Fibroblast of the conjunctiva (primary cell): Measurements from ENCODE around the gene DOCK4.

ENCODE experiments used
- DNase-seq: peaks from one replicate; pipeline ENCODE4 v3.0.0-alpha.2; 2010; ENCODE audit warnings: low read depth

The DOCK4 gene

DNA sequence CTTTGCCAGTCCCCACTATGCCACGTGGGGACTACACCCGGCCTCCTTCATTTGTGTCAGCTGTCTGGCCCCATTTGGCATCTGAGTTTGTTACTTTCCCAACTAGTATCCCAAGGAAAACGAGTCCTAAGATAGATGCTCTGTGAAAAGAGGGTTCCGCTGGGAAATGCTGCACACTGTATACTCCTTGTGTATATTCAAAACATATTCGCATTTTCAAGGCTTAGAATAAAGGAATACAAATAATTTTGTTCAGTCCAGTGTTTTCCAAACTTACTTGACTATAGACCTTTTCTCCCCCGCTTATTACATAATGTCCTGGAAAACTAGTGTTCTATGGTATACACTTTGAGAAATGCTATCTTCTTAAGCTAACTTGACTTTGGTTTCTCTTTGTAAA is 476.1 kb downstream of the DOCK4 start:
- no peak for DNase-seq

DNA sequence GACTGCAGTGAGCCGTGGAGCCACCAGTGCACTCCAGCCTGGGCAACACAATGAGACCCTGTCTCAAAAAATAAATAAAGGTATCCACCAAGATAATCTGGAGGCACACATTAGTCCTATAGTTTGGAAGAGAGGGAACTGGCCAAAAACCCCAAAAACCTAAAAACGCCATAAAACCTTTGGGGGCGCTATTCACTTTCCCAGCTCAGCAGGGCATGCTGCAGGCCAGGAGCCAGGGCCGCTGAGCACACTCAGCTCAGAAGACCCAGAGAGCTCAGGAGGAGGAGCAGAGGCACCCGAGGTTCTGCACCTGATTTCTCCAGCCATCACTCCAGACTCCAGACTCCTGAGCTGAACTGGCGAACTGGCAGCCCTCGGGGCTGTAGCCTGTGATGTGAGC is 476.7 kb downstream of the DOCK4 start:
- DNase-seq: no peak

DNA sequence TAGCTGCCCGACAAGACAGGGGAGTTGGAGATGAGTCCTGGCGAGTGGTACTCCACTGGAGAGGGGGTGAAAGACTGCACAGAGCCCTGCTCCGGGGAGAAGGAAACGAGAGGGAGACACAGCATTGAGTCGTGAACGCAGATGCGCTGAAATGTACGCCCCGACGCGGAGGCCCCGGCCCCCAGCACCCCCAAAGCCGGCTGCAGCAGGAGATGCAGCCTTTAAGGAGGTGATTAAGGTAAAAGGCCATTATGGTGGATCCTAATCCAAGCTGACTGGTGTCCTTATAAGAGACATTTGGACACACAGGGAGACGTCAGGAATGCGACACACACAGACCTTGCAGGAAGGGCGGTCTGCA is 477.6 kb downstream of the DOCK4 start:
- no peak for DNase-seq

DNA sequence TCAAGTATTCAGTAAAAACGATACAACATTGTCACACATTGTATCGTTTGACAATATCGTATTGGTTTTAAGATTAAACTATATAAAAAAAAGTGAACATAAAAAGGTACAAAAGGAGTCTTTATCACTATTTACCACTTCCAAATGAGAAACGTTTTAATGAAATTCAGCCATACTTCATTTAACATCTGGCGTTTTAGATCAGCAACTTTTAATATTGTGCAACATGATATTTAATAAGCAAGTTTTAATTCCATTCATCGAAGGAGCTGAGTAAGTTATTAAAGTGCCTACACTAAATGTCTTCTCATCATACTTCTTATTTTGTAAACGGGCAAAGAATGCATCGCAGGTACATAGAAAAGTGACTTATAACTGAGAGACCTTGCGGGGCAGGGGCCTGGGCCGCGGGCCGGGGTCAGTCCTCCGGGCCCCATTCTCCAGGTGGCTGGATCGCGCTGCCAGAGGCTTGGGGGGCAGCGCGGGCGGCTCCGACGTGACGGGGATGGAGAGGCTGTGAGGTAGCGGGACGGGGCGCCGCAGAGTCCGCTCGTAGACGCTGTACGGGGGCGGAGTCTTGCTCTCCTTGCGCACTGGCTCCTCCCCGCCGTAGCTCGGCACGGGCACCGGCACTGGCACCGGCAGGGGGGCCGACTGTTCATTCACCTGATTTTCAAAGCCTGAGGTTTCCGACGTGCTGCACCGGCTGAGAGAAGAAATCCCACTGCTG is 478.1 kb downstream of the DOCK4 start:
- DNase-seq: no peak

DNA sequence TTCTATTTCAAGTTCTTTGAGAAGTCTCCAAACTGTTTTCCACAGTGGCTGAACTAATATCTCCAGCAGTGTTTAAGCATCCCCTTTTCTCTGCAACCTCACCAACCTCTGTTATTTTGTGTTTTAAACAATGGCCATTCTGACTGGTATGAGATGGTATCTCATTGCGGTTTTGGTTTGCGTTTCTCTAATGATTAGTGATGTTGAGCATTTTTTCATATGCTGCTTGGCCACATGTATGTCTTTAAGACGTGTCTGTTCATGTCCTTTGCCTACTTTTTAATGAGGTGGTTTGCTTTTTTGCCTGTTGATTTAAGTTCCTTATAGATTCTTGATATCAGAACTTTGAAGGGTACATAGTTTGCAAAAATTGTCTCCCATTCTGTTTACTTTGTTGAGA is 487.3 kb downstream of the DOCK4 start:
- no peak for DNase-seq

DNA sequence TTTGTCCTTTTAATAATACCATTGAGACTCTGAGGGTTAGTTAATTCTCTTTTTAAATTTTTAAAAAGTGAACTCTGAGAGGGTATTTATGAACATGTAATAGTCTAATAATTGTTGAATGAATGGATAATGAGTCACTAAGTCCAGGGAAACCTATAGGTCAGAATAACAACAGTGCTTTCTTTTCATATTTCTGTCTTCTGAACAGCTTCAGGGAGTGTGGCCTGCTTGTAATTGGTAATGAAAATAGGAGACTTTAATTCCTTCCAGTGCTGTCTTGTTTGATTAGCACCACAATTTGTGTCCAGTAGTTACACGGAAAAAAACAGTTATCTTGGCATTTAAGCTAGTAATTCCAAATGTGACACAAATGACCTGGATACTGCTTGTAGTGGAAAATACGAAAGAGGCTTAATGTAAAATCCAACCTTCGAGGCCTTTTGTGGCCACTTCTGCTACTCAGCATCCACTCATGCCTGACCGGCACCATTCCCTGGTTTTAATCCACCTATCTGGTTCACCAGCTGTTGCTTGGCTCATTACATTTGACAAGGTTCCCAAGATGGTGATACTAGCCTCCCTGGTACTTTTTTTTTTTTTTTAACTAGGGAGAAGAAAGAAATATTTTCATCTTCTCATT is 494.7 kb downstream of the DOCK4 start:
- no peak for DNase-seq

DNA sequence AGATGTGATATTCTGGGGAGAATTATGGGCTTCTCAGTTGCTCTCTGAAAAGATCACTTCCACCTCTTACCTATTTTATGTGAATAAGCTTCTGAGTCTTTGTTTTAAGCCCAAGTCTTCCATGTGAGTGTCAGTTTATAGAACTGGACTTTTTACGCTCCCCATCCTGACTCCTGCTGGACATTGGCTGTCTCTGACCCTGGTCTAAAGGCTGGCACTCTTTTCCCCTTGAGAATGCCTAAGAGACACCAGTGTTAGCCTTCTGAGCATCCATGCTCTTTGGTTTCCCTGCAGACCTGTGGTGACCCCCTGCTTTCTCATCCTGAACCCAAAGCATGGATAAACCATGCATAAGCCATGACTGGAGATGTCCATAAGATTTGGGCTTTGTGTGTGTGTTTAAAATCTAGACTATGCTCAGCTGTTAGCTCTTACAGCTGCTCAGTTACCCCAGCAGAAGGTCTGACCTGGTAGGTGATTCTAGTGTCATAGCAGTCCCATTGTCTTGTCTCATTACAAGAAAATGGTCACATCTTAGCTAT is 495.3 kb downstream of the DOCK4 start:
- no peak for DNase-seq

DNA sequence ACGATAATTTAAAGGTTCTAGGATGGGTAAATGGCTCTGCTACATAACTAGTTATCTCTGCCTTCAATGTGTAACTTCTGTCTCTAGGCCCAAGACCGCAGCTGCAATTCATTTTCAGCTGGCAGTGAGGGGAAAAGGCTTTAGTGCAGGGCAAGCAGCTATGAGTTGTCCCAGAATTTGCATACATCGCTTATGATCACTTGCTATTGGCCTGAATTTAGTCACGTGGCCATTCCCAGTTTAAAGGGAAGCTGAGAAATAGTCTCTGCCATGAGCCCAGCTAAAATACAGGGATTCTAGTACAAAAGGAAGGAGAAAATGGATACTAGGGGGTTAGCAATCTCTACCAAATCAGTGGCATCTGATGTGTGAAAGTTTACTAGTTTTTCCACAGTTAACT is 498.1 kb downstream of the DOCK4 start:
- peak; percentile 21 for DNase-seq

DNA sequence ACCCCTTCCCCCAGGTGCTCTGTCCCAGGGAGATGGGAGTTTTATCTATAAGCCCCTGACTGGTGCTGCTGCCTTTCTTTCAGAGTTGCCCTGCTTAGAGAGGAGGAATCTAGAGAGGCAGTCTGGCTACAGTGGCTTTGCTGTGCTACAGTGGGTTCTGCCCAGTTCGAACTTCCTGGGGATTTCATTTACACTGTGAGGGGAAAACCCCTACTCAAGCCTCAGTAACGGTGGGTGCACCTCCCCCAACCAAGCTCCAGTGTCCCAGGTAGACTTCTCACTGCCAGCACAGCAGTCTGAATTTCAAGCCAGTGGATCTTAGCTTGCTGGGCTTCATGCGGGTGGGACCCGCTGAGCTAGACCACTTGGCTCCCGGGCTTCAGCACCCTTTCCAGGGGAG is 500.4 kb downstream of the DOCK4 start:
- no peak for DNase-seq

DNA sequence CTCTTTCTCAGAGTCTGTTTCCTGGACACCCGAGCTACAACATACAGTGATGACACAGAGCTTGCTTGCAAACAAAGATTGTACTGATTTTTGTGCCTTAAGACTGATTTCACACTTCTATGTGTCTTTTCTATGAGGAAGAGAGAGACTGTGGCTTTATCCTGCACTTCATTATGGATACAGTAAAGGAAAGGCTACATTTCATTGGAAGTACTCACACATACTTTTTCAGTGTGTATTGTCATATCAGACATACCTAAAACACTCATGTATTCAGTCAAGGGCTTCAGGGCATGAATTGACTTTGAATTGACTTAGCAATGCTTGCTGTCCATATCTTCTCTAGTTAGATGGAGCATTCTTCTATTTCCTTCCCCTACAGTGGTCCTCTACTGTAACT is 508.4 kb downstream of the DOCK4 start:
- DNase-seq: no peak

DNA sequence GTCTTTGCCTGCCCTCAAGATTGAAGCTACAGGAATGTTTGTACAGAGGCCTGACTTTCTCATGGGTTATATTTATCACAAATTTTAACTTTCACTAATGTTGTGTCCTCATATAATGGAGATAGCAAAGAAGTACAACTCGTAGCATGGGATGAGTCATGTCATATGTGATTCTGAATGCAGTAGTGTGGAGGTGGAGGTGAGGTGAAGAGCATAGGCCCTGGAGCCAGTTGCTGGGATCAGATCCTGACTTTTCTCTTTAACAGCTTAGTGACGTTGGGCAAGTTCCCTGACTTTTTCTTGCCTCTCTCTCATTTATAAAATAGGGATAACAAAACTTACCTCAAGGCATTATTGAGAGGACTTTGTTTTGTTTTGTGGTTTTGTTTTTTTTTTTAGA is 511.8 kb downstream of the DOCK4 start:
- DNase-seq: no peak

DNA sequence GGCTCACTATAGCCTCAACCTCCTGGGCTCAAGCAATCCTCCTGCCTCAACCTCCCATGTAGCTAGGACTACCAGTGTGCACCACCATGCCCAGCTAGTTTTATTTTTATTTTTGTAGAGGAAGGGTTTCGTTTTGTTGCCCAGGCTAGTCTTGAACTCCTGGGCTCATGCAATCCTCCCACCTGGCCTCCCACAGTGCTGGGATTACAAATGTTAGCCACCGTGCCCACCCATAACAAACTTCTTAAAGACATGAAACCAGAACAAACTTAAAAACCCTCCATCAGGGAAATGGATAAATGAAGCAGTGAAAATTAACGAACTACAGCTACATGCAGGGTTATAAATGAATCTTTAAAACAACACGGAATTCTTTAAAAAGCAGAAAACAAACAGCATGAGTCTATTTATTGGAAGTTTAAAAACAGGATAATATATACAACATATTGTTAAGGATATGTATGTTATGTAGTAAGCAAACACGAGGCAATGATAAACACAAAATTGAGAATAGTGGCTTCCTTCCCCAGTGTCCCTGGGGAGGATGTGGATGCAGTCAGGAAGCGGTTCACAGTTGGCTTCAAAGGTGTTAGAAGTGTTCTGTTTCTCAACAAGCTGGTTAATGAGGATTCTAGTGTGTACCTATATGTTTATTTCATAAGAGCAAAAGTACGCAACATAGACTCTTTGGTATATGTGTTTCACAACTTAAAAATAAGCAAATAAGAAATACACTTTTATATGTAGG is 515.7 kb downstream of the DOCK4 start:
- DNase-seq: no peak

DNA sequence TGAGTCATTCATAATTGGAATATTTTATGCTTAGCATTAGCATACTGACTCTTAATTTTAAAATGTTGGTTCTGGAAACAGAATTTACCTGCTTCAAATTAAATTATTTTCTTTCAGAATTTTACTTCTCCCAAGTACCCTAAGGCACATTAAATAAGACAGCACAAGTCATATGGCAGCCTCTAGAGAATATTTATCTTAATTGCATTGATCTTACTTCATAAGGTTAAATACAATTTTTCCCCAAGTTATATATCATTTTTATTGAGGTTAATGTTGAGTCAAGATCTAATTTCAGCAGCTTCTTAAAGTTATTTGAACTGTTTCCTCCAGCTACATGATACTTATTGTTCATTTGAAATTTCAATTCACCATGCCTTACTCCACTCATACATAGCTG is 520.9 kb downstream of the DOCK4 start:
- DNase-seq: no peak

DNA sequence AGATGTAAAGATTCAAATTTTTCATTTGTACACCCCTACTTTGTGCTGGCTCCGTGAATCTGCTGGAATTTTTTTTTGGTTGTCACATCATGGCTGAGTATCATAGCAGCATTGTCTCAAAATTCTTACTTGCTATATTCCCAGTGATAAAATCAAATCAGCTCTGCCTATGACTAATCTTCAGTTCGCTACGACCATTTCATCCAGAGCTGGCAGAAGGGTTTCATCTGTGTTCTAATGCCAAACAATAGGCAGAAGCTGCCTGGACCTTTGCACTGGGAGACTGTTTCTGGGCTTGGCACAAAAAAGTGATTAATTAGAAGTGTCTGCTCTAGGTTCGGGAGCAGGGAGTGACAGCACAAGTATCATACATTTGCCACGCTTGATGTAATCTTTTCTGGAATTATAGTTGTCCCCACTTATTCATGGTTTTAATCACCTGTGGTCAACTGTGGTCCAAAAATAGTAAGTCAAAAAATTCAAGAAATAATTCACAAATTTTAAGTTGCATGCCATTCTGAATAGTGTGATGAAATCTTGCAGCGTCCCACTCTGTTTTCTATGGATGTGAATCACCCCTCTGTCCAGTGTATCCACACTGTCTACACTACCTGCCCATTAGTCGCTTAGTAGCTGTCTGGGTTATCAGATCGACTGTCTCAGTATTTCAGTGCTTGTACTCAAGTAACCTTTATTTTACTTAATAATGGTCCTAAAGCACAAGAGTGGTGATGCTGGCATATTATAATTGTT is 523.4 kb downstream of the DOCK4 start:
- DNase-seq: no peak

DNA sequence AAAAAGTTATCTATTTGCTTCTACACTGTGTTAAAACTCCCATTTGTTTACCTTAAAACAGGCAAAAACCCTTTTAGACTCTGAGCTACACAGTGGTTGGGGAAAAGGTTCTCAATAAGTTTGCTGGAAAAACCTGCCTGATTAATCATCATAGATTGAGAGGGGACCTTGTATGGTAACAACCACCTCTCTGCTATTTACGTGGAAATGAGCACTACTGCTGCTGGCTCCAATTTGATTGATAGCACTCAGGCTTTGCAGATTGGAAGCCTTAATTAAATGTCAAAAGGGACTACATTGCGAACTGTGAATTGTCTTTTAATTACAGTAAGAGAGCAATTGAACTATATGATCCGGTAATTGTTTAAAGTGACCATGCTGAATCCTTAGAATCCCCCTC is 525.0 kb downstream of the DOCK4 start:
- no peak for DNase-seq

DNA sequence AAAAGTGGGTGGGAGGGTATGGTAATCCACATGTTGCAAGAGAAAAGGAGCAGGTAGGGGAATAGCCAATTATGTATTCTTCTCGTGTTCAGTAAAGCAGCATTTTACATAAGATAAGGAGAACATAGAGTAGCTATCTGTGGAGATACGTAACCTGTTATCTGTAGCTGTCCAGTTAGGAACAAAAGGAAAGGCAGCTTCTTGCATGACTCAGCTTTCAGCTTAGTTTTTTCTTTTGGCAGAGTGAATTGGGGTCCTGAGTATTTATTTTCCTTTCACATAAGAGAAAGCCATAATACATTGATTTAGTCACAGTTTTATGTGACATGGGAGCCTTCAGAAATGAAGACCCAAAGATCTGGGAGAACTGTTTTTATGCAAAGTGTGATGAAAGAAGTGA is 527.2 kb downstream of the DOCK4 start:
- DNase-seq: no peak

DNA sequence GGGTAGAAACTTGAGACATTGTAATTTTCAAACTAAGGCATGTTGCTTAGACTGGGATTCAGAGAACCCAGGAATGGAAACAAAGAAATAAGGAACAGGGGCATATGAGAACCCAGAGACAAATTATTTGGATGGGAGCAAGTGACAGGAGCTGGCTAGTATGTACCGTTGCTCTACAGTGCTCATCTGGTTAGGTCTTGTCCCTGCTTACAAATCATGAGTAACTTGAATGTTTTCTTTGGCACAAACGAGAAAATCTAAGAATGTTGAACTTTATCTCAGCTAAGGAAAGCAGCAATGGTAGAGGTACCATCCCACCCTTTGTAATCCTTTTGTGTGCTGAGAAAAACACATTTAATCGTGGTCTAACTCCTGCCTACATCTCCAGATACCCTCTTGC is 527.9 kb downstream of the DOCK4 start:
- DNase-seq: peak; percentile 12

DNA sequence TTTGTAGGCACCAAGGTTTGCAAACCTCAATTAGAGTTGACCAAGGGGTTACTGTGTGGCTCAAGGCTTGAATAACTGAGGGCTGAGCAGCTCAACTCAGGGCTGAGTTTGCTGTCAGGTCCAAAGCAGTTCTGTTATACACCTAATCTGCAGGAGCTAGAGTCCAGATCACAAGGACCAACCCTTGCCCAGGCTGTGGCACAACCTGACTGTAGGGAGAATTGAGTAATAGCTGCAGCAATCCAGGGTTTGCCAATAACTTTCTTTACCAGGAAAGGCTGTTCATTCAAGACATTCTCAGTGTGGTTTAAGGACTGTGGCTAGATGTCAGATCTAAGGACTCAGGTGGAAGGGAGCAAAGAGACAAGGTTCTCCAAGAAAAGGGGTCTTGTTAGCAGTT is 528.4 kb downstream of the DOCK4 start:
- DNase-seq: no peak

DNA sequence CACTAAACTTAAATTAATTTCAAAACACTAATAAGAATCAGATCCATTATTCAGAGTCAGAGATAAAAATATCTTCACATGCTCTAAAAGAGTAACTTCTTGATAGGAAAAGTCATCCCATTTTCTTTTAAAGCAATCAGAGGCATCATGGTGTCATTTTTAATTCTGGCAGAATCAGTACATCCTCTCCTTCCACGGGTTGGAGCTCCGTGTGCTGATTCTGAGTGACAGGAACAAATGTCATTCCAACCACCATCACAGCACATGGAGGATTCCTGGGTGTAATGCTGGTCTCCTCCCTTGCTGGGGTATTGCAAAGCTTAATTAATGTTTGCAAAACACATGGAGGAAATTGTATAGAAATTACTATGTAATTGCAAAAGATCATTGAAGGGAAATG is 529.4 kb downstream of the DOCK4 start:
- DNase-seq: no peak
